HS-5 (cell line): ENCODE results near the gene PRORP.
"Not testable (repeated sequence)": the region's sequence is repeated elsewhere in the genome, so short reads cannot be mapped to it uniquely, and the experiment has no call there.

Experiments used
- DNase-seq: peaks from one replicate; pipeline ENCODE4 v3.0.0-alpha.2; 2012; ENCODE audit warnings: low read depth

The PRORP gene

GRCh38 chr14:35138585-35138984 lies 16.2 kb downstream of the PRORP start:
- DNase-seq = no peak

GRCh38 chr14:35140718-35141581 lies 18.6 kb downstream of the PRORP start:
- no peak for DNase-seq

- DNase-seq = no peak
Measured at GRCh38 chr14:35144029-35144428, 21.7 kb downstream of the PRORP start.

GRCh38 chr14:35146711-35147149 lies 24.4 kb downstream of the PRORP start:
- no peak for DNase-seq

DNA sequence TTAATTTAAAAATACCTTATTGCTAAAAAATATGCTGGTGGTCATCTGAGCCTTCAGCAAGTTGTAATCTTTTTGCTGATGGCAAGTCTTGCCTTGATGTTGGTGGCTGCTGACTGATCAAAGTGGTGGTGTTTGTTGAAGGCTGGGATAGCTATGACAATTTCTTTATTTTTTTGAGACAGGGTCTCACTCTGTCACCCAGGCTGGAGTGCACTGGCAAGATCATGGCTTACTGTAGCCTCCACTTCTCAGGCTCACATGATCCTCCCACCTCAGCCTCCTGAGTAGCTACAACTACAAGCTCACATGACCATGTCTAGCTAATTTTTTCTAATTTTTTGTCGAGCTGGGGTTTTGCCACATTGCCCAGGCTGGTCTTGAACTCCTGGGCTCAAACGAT lies 24.8 kb downstream of the PRORP start:
- no peak for DNase-seq

GRCh38 chr14:35147711-35148110 lies 25.4 kb downstream of the PRORP start:
- no peak for DNase-seq

- DNase-seq = no peak
Measured at GRCh38 chr14:35149239-35149638, 26.9 kb downstream of the PRORP start.

DNA sequence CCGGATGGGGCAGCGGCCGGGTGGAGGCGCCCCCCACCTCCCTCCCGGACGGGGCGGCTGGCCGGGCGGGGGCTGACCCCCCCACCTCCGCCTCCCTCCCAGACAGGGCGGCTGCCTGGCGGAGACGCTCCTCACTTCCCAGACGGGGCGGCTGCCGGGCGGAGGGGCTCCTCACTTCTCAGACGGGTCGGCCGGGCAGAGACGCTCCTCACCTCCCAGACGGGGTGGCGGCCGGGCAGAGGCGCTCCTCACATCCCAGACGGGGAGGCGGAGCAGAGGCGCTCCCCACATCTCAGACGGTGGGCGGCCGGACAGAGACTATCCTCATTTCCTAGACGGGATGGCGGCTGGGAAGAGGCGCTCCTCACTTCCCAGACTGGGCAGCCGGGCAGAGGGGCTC lies 30.2 kb downstream of the PRORP start:
- not testable (repeated sequence) for DNase-seq

GRCh38 chr14:35154016-35154415 lies 31.7 kb downstream of the PRORP start:
- no peak for DNase-seq

- no peak for DNase-seq
Measured at GRCh38 chr14:35155962-35156361, 33.6 kb downstream of the PRORP start.

- DNase-seq = no peak
Measured at GRCh38 chr14:35158491-35158890, 36.1 kb downstream of the PRORP start.

GRCh38 chr14:35158951-35159653 lies 36.8 kb downstream of the PRORP start:
- DNase-seq = no peak

DNA sequence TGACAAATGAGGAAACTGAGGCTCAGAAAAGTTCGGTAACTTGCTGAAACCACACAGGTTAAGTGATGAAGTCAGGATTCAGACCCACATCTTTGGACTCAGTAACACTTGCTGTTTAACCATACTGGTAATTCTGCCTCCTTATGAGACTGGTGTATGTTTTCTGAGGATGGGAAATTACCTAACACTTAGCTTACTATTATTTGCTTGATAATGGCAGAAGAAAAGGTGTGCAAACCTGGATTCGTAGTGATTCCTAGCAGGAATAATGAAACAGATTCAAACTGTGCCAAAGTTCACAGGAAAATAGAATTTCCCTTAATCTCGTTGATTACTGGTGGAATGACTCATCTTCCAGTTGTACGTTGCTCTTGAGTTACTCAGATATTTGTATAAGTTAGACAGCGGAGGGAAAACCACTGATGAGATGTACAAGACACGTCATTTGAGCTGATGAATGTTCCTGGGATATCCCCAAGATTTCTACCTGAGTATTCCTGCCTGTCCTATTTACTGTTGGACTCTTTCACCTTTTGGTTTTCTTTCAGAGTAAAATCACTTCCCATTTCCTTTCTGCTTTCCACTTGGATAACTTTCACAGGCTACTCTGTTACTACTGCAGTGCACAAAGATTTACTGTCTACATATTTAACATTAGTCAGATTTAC lies 37.5 kb downstream of the PRORP start:
- peak; percentile 86 for DNase-seq

DNA sequence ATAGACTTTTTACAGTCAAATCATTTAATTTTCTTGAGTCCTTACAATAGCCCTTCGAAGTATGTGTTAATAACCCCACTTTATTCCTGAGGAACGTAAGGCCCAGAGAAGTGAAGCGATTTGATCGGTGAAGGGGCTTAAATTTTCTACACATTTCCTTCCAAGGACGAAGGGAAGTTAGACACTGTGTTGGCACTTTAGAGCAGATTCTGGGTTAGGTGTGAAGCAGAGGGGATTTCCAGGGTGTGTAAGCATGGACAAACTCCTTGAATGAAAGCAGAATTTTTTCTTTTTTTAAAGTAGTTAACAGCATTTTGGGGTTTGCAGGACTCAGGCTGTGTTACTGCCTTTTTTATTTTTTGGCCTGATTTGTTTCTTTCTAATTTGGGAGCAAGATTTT lies 38.9 kb downstream of the PRORP start:
- DNase-seq = no peak

GRCh38 chr14:35163384-35163783 lies 41.0 kb downstream of the PRORP start:
- DNase-seq = no peak

DNA sequence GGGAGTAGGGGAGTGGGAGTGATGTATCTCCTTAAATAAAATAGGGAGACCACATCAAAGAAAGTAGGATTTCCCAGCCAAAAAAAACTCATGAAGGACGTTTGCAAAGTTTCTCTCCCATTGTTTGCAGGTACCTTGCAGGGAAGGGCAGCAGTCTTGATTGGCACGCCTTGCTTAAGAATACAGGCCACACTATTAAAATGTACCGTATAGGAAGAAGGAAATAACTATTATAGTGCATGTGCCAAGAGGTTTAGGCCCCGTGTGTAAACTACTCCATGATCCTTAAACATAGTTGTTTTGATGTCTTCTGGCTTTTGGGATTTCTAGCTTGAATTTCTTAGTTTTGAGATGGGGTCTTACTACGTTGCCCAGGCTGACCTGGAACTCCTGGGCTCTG lies 42.5 kb downstream of the PRORP start:
- no peak for DNase-seq

- no peak for DNase-seq
Measured at GRCh38 chr14:35167496-35167895, 45.1 kb downstream of the PRORP start.
